OCI-LY1 (cell line): ENCODE results near the gene COL21A1.

ENCODE experiments used
- H2AFZ ChIP-seq: fragments of 200-600 bp; sonication (generic), shearing (Covaris generic); 2 replicates; pipeline ENCODE4 v1.6.0; 2014; ENCODE audit warnings: antibody characterized with exemption, mild to moderate bottlenecking, low read length
- H3F3A ChIP-seq: fragments of 200-600 bp; sonication (generic), shearing (Covaris generic); 2 replicates; pipeline ENCODE4 v1.6.0; 2014; ENCODE audit warnings: mild to moderate bottlenecking, antibody characterized with exemption, low read length, moderate library complexity; ENCODE audit not compliant: insufficient read depth
- H3K27ac ChIP-seq: fragments of 200-600 bp; sonication (generic); 2 replicates; pipeline ENCODE4 v1.5.1; 2014; ENCODE audit warnings: low read length, mixed run types, mild to moderate bottlenecking, low read depth; ENCODE audit not compliant: poor library complexity, severe bottlenecking
- H3K27me3 ChIP-seq: fragments of 200-600 bp; sonication (generic); 2 replicates; pipeline ENCODE4 v1.6.0; 2014; ENCODE audit warnings: antibody characterized with exemption, mild to moderate bottlenecking, low read length, moderate library complexity; ENCODE audit not compliant: insufficient read depth
- H3K36me3 ChIP-seq: fragments of 200-600 bp; sonication (generic); 2 replicates; pipeline ENCODE4 v1.6.1; 2014; ENCODE audit warnings: mild to moderate bottlenecking, antibody characterized with exemption, low read length, moderate library complexity, mixed read lengths; ENCODE audit not compliant: insufficient read depth
- H3K4me1 ChIP-seq: fragments of 200-600 bp; sonication (generic); 2 replicates; pipeline ENCODE4 v1.5.1; 2014; ENCODE audit warnings: mild to moderate bottlenecking, low read length, moderate library complexity; ENCODE audit not compliant: insufficient read depth, severe bottlenecking
- H3K4me2 ChIP-seq: fragments of 200-600 bp; sonication (generic), shearing (Covaris generic); 2 replicates; pipeline ENCODE4 v1.6.1; 2014; ENCODE audit warnings: low read length
- H3K4me3 ChIP-seq: fragments of 200-600 bp; sonication (generic); 2 replicates; pipeline ENCODE4 v1.5.1; 2014; ENCODE audit warnings: low read length, low read depth, mild to moderate bottlenecking, mixed read lengths; ENCODE audit not compliant: poor library complexity, severe bottlenecking
- H3K79me2 ChIP-seq: fragments of 200-600 bp; shearing (Covaris generic); 2 replicates; pipeline ENCODE4 v1.6.1; 2016; ENCODE audit warnings: mixed run types, low read length, mixed read lengths; ENCODE audit not compliant: insufficient read depth
- H3K9ac ChIP-seq: fragments of 200-600 bp; sonication (generic), shearing (Covaris generic); 2 replicates; pipeline ENCODE4 v1.6.1; 2014; ENCODE audit warnings: mild to moderate bottlenecking, low read length, mixed read lengths
- H3K9me2 ChIP-seq: fragments of 200-600 bp; sonication (generic), shearing (Covaris generic); 2 replicates; pipeline ENCODE4 v1.6.1; 2014; ENCODE audit warnings: low read depth, mild to moderate bottlenecking, low read length, mixed read lengths
- H3K9me3 ChIP-seq: fragments of 200-600 bp; shearing (Covaris generic); 2 replicates; pipeline ENCODE4 v1.6.1; 2014; ENCODE audit warnings: low read length, mixed read lengths
- H4K20me1 ChIP-seq: fragments of 200-600 bp; sonication (generic), shearing (Covaris generic); 2 replicates; pipeline ENCODE4 v1.6.0; 2016; ENCODE audit warnings: mild to moderate bottlenecking, low read length; ENCODE audit not compliant: insufficient read depth
- EZH2 ChIP-seq: fragments of 200-600 bp; sonication (generic), shearing (Covaris generic); IDR thresholded peaks from 2 replicates; pipeline ENCODE4 v1.8.0; 2017; ENCODE audit warnings: borderline replicate concordance, mixed run types, mild to moderate bottlenecking, antibody characterized with exemption, low read length, moderate library complexity, mixed read lengths
- TF ChIP-seq, protein P1 (sequence below): fragments of 200-600 bp; sonication (generic), shearing (Covaris generic); IDR thresholded peaks from 2 replicates; pipeline ENCODE4 v1.5.1; 2017; ENCODE audit warnings: mild to moderate bottlenecking, antibody characterized with exemption, low read length, moderate library complexity, mixed read lengths

The COL21A1 gene

DNA sequence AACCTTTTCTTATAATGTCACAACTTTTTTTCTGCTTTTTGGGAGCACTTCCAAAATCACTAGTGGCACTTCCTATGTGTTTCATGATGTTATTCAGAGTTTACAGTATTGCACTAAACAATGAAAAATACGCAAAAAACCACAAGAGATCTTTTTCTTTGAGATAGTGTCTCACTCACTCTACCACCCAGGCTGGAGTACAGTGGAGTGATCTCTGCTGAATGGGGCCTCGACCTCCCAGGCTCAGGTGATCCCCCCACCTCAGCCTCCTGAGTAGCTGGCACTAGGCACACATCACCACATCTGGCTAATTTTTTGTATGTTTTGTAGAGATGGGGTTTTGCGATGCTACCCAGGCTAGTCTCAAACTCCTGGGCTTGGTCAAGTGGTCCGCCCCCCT lies 158.7 kb downstream of the COL21A1 start:
- Histone ChIP-seq H2AFZ (no peak overlapping the region), H3K9ac (no peak overlapping the region), H3K4me3 (no peak overlapping the region), H3K27me3 (no peaks in the 10 kb centered on the region), H3K36me3 (no peaks in the 10 kb centered on the region), H3K9me3 (no peaks in the 10 kb centered on the region), H3K9me2 (no peaks in the 10 kb centered on the region), H3K4me2 (no peak overlapping the region), H3K79me2 (no peaks in the 10 kb centered on the region), H4K20me1 (no peaks in the 10 kb centered on the region), H3K4me1 (no peaks in the 10 kb centered on the region), H3K27ac (no peak overlapping the region), H3F3A (no peaks in the 10 kb centered on the region)
- TF ChIP-seq EZH2, result no peak
- TF ChIP-seq, protein P1, sequence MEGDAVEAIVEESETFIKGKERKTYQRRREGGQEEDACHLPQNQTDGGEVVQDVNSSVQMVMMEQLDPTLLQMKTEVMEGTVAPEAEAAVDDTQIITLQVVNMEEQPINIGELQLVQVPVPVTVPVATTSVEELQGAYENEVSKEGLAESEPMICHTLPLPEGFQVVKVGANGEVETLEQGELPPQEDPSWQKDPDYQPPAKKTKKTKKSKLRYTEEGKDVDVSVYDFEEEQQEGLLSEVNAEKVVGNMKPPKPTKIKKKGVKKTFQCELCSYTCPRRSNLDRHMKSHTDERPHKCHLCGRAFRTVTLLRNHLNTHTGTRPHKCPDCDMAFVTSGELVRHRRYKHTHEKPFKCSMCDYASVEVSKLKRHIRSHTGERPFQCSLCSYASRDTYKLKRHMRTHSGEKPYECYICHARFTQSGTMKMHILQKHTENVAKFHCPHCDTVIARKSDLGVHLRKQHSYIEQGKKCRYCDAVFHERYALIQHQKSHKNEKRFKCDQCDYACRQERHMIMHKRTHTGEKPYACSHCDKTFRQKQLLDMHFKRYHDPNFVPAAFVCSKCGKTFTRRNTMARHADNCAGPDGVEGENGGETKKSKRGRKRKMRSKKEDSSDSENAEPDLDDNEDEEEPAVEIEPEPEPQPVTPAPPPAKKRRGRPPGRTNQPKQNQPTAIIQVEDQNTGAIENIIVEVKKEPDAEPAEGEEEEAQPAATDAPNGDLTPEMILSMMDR, result no peak

- Histone ChIP-seq H3K4me3 (no peak overlapping the region), H3K9me3 (no peaks in the 10 kb centered on the region), H3K9ac (no peak overlapping the region), H3K9me2 (no peaks in the 10 kb centered on the region), H3K27ac (no peak overlapping the region), H3K4me2 (no peak overlapping the region), H3F3A (no peaks in the 10 kb centered on the region), H4K20me1 (no peaks in the 10 kb centered on the region), H3K4me1 (no peaks in the 10 kb centered on the region), H3K27me3 (no peaks in the 10 kb centered on the region), H2AFZ (no peak overlapping the region), H3K79me2 (no peaks in the 10 kb centered on the region), H3K36me3 (no peaks in the 10 kb centered on the region)
- TF ChIP-seq, protein P1, result no peak
- no peak for TF ChIP-seq EZH2
Observed at GRCh38 chr6:56087421-56087820, 160.0 kb downstream of the COL21A1 start.

- no peaks in the 10 kb centered on the region for H3K9me2 ChIP-seq
- no peaks in the 10 kb centered on the region for H3K27me3 ChIP-seq
- no peaks in the 10 kb centered on the region for H4K20me1 ChIP-seq
- no peaks in the 10 kb centered on the region for H3K36me3 ChIP-seq
- H3K4me1 ChIP-seq, result no peaks in the 10 kb centered on the region
- H3F3A ChIP-seq, result no peaks in the 10 kb centered on the region
- H3K4me2 ChIP-seq, result no peak overlapping the region
- no peak overlapping the region for H3K4me3 ChIP-seq
- H3K9me3 ChIP-seq, result no peaks in the 10 kb centered on the region
- H3K9ac ChIP-seq, result no peak overlapping the region
- no peak overlapping the region for H2AFZ ChIP-seq
- TF ChIP-seq, protein P1, result no peak
- no peak for TF ChIP-seq EZH2
- H3K79me2 ChIP-seq, result no peaks in the 10 kb centered on the region
- no peak overlapping the region for H3K27ac ChIP-seq
Observed at GRCh38 chr6:56079751-56080540, 167.4 kb downstream of the COL21A1 start.
